ENCODE data around the gene CCDC180. TPM values are rescaled to one million over a fixed set of nuclear protein-coding genes. Genes with fewer than 3 reads are reported as not detected.

Gene CCDC180
- total and polyA plus RNA-seq, 2 experiments from 2014 or later: 3.9 to 7.1 TPM

DNA sequence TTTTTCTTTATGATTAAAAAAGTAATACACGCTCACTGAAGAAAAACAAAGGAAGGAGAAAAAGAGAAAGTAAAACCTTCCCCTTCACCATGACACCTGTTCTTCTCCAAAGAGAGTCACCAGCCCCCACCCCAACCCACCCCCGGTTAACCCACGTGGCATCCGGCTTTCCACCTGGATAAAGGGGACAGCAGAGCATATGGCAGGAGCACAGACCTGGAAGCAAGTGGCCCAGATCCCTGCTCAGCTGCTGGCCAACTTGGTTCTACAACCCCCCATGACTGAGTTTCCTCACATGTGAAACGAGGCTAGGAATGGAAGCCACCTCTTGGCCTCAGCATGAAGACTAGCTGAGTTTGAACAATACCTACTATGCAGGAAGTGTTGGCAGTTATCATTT is 5.1 kb downstream of the CCDC180 start (continued):
- TF ChIP-seq POLR2AphosphoS5 (IDR thresholded peaks at IDR 0.05; ENCODE audit: low read depth) (no peak), JUNB (IDR thresholded peaks at IDR 0.05; ENCODE audit: unreplicated experiment) (no peak), EZH2phosphoT487 (IDR thresholded peaks at IDR 0.05; ENCODE audit: unreplicated experiment) (no peak), EZH2 (IDR thresholded peaks at IDR 0.05; ENCODE audit: low read depth, unreplicated experiment) (no peak)
- TF ChIP-seq, protein P1, sequence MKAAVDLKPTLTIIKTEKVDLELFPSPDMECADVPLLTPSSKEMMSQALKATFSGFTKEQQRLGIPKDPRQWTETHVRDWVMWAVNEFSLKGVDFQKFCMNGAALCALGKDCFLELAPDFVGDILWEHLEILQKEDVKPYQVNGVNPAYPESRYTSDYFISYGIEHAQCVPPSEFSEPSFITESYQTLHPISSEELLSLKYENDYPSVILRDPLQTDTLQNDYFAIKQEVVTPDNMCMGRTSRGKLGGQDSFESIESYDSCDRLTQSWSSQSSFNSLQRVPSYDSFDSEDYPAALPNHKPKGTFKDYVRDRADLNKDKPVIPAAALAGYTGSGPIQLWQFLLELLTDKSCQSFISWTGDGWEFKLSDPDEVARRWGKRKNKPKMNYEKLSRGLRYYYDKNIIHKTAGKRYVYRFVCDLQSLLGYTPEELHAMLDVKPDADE (IDR thresholded peaks at IDR 0.05): no peak

DNA sequence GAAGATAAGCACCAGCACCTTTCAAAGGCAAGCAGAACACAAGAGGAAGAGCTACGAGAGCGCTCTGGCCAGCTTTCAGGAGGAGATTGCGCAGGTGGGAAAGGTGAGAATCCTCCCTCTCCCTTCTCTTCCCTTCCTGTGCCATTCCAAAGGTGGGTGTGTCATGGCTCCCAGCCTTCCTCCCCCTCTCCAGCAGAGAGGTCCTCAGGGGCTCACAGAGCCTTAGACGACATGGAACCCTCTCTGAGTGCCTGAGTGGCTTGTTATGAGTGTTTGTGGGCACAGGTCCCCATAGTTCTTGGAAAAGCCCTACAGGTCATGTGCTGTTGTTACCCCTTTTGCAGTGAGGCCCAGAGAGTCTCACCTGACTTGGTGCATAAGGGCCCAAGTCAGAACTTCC is 5.8 kb downstream of the CCDC180 start:
- ATAC-seq: no peak
- H3K27me3 Mint-ChIP-seq (ENCODE audit: insufficient read depth, low read depth, poor library complexity): peaks cover 7% of the 10 kb centered on the region
- H3K9me3 Mint-ChIP-seq: no peaks in the 10 kb centered on the region

More for the DNA sequence above, 5.8 kb downstream of the CCDC180 start:
- H3K4me2 ChIP-seq: no peak overlapping the region
- no peak overlapping the region for H3K27ac ChIP-seq (ENCODE audit: low read depth)
- H3K9me2 ChIP-seq (ENCODE audit: insufficient read depth): no peaks in the 10 kb centered on the region
- no peaks in the 10 kb centered on the region for H4K20me1 ChIP-seq (replicated peaks; ENCODE audit: insufficient read depth)
- no peaks in the 10 kb centered on the region for H3K79me2 ChIP-seq (replicated peaks; ENCODE audit: insufficient read depth)
- TF ChIP-seq NANOG (IDR thresholded peaks at IDR 0.05; ENCODE audit: borderline replicate concordance): no peak
- TF ChIP-seq, protein P2, sequence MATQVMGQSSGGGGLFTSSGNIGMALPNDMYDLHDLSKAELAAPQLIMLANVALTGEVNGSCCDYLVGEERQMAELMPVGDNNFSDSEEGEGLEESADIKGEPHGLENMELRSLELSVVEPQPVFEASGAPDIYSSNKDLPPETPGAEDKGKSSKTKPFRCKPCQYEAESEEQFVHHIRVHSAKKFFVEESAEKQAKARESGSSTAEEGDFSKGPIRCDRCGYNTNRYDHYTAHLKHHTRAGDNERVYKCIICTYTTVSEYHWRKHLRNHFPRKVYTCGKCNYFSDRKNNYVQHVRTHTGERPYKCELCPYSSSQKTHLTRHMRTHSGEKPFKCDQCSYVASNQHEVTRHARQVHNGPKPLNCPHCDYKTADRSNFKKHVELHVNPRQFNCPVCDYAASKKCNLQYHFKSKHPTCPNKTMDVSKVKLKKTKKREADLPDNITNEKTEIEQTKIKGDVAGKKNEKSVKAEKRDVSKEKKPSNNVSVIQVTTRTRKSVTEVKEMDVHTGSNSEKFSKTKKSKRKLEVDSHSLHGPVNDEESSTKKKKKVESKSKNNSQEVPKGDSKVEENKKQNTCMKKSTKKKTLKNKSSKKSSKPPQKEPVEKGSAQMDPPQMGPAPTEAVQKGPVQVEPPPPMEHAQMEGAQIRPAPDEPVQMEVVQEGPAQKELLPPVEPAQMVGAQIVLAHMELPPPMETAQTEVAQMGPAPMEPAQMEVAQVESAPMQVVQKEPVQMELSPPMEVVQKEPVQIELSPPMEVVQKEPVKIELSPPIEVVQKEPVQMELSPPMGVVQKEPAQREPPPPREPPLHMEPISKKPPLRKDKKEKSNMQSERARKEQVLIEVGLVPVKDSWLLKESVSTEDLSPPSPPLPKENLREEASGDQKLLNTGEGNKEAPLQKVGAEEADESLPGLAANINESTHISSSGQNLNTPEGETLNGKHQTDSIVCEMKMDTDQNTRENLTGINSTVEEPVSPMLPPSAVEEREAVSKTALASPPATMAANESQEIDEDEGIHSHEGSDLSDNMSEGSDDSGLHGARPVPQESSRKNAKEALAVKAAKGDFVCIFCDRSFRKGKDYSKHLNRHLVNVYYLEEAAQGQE (IDR thresholded peaks at IDR 0.05; ENCODE audit: unreplicated experiment): no peak
- no peak for TF ChIP-seq ZNF331 (CRISPR knock-in tag; IDR thresholded peaks at IDR 0.05; ENCODE audit: low read depth)
- TF ChIP-seq STAT1 (IDR thresholded peaks at IDR 0.05; ENCODE audit: unreplicated experiment): no peak
- TF ChIP-seq POLR2AphosphoS5 (IDR thresholded peaks at IDR 0.05; ENCODE audit: low read depth): no peak
- TF ChIP-seq, protein P3, sequence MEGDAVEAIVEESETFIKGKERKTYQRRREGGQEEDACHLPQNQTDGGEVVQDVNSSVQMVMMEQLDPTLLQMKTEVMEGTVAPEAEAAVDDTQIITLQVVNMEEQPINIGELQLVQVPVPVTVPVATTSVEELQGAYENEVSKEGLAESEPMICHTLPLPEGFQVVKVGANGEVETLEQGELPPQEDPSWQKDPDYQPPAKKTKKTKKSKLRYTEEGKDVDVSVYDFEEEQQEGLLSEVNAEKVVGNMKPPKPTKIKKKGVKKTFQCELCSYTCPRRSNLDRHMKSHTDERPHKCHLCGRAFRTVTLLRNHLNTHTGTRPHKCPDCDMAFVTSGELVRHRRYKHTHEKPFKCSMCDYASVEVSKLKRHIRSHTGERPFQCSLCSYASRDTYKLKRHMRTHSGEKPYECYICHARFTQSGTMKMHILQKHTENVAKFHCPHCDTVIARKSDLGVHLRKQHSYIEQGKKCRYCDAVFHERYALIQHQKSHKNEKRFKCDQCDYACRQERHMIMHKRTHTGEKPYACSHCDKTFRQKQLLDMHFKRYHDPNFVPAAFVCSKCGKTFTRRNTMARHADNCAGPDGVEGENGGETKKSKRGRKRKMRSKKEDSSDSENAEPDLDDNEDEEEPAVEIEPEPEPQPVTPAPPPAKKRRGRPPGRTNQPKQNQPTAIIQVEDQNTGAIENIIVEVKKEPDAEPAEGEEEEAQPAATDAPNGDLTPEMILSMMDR (conservative IDR thresholded peaks at IDR 0.05; ENCODE audit: low read depth in 2 of 2): no peak
- no peak for TF ChIP-seq CREB1 (CRISPR knock-in tag; IDR thresholded peaks at IDR 0.05; ENCODE audit: low read depth)
- TF ChIP-seq EZH2phosphoT487 (IDR thresholded peaks at IDR 0.05; ENCODE audit: unreplicated experiment): no peak
- Mint-ChIP-seq H3K36me3 (ENCODE audit: low read depth) (peaks cover 13% of the 10 kb centered on the region), H3K4me3 (no peak overlapping the region), H3K27ac (no peak overlapping the region), H3K4me1 (no peaks in the 10 kb centered on the region)
- H3K27me3 ChIP-seq (ENCODE audit: insufficient read depth): no peaks in the 10 kb centered on the region
- no peaks in the 10 kb centered on the region for H3F3A ChIP-seq (replicated peaks; ENCODE audit: low read depth)
- no peaks in the 10 kb centered on the region for H3K36me3 ChIP-seq (ENCODE audit: insufficient read depth)
- H2AFZ ChIP-seq: no peak overlapping the region
- peaks cover 3% of the 10 kb centered on the region; the same call in 1 of the 2 replicates for H3K4me1 ChIP-seq (ENCODE audit: insufficient read depth)
- no peak for DNase-seq (ENCODE audit: low spot score)
- no peak overlapping the region for H3K4me3 ChIP-seq

All from GM23338 (cell line).